Endothelial cell of umbilical vein (primary cell): Measurements from ENCODE around the gene LHPP. TPM values are rescaled to one million over a fixed set of nuclear protein-coding genes. Genes with fewer than 3 reads are reported as not detected.

Experiments
- BruUV-seq: library from RNA; stranded (reverse); fragments of 400-500 nt; replicated peaks from 2 replicates; lab custom pipeline; 2021; lab: Mats Ljungman, UMichigan
- CTCF ChIA-PET: fragments of 300-600, 350-600 bp; sonication (Branson Sonifier 250); formaldehyde crosslinking; loops from one replicate; lab custom pipeline; 2021; ENCODE audit warnings: antibody characterized with exemption, inconsistent platforms; lab: Charles Lee
- POLR2A ChIA-PET: fragments of 300-600, 350-600 bp; sonication (Branson Sonifier 250); formaldehyde crosslinking; loops from one replicate; lab custom pipeline; 2021; ENCODE audit warnings: antibody characterized with exemption, inconsistent platforms; lab: Charles Lee
- DNase-seq: peaks from one replicate; pipeline ENCODE4 v3.0.0-alpha.2; 2011; ENCODE audit warnings: low read depth, low spot score
- FAIRE-seq: peaks from 2 replicates; lab custom pipeline; 2011; peaks lifted over from hg19 to GRCh38; lab: Jason Lieb, UNC
- H2AFZ ChIP-seq: 2 replicates; pipeline ENCODE4 v1.6.0; 2012; ENCODE audit warnings: low read depth, low read length, control low read depth, inconsistent platforms
- H3K27ac ChIP-seq: 2 replicates; pipeline ENCODE4 v1.5.1; 2011; ENCODE audit warnings: low read depth, mild to moderate bottlenecking, control low read depth, low read length, moderate library complexity; ENCODE audit not compliant: insufficient read depth
- H3K27me3 ChIP-seq, 2 experiments: 2 replicates each; pipeline versions ENCODE4 v1.6.0 to v1.6.1; 2011; ENCODE audit warnings: low read length in 2 of 2, mixed read lengths in 1 of 2; ENCODE audit not compliant: control insufficient read depth in 2 of 2, insufficient read depth in 2 of 2
- H3K36me3 ChIP-seq, 2 experiments: 2 replicates in 1 of 2; 3 replicates in 1 of 2; pipeline ENCODE4 v1.5.1; 2011; ENCODE audit warnings: low read length in 2 of 2, mild to moderate bottlenecking in 1 of 2, moderate library complexity in 1 of 2; ENCODE audit not compliant: control insufficient read depth in 2 of 2, insufficient read depth in 2 of 2; ENCODE audit errors: extremely low read depth in 1 of 2
- H3K4me1 ChIP-seq: 3 replicates; pipeline ENCODE4 v1.5.1; 2011; ENCODE audit warnings: mild to moderate bottlenecking, low read length; ENCODE audit not compliant: control insufficient read depth, insufficient read depth; ENCODE audit errors: extremely low read depth
- H3K4me2 ChIP-seq: 2 replicates; pipeline ENCODE4 v1.6.1; 2011; ENCODE audit warnings: low read length, control low read depth, mixed read lengths; ENCODE audit not compliant: insufficient read depth
- H3K4me3 ChIP-seq, 3 experiments: fragments of 200-600 bp in 1 of 3; sonication (generic), shearing (Covaris generic) in 1 of 3; replicated peaks in 1 of 3; 2 replicates each; pipeline ENCODE4 v1.5.1; 2011 to 2016; ENCODE audit warnings: control low read depth in 3 of 3, low read length in 3 of 3, mild to moderate bottlenecking in 2 of 3, inconsistent platforms in 1 of 3, low read depth in 1 of 3, moderate library complexity in 1 of 3; ENCODE audit not compliant: insufficient read depth in 1 of 3
- H3K79me2 ChIP-seq: 2 replicates; pipeline ENCODE4 v1.6.0; 2012; ENCODE audit warnings: low read length, inconsistent platforms; ENCODE audit not compliant: control insufficient read depth, insufficient read depth
- H3K9ac ChIP-seq: replicated peaks from 2 replicates; pipeline ENCODE3; 2011; ENCODE audit warnings: low read length, control low read depth; ENCODE audit not compliant: insufficient read depth; ENCODE audit errors: extremely low read depth
- H3K9me1 ChIP-seq: replicated peaks from 3 replicates; pipeline ENCODE4 v1.6.0; 2011; ENCODE audit warnings: mild to moderate bottlenecking, low read length; ENCODE audit not compliant: control insufficient read depth, insufficient read depth; ENCODE audit errors: extremely low read depth
- H3K9me3 ChIP-seq: replicated peaks from 2 replicates; pipeline ENCODE4 v1.5.1; 2012; ENCODE audit warnings: low read length, inconsistent platforms; ENCODE audit not compliant: control insufficient read depth, insufficient read depth
- H4K20me1 ChIP-seq: replicated peaks from 2 replicates; pipeline ENCODE3; 2011; ENCODE audit warnings: mild to moderate bottlenecking, low read length; ENCODE audit not compliant: control insufficient read depth, insufficient read depth; ENCODE audit errors: extremely low read depth
- CTCF ChIP-seq, 2 donors: IDR thresholded peaks; 1 replicate in 1 of 2; 2 replicates in 1 of 2; pipeline ENCODE4 v1.5.1; 2011; ENCODE audit warnings: low read length in 2 of 2, mild to moderate bottlenecking in 2 of 2, moderate library complexity in 2 of 2, control low read depth in 1 of 2, inconsistent platforms in 1 of 2, low read depth in 1 of 2; ENCODE audit not compliant: insufficient read depth in 1 of 2; ENCODE audit errors: extremely low read depth in 1 of 2
- EZH2 ChIP-seq: IDR thresholded peaks from 2 replicates; pipeline ENCODE4 v1.6.1; 2012; ENCODE audit warnings: borderline replicate concordance, low read depth, mild to moderate bottlenecking, moderate library complexity, low read length, inconsistent platforms; ENCODE audit not compliant: severe bottlenecking
- FOS ChIP-seq: IDR thresholded peaks from 2 replicates; pipeline ENCODE4 v1.6.1; 2011; ENCODE audit warnings: mild to moderate bottlenecking, low read length, moderate library complexity, borderline replicate concordance; ENCODE audit not compliant: insufficient read depth
- GATA2 ChIP-seq: IDR thresholded peaks from 2 replicates; pipeline ENCODE4 v1.7.0; 2011; ENCODE audit warnings: low read depth, mild to moderate bottlenecking, moderate library complexity, mixed read lengths, low read length; ENCODE audit not compliant: insufficient read length, insufficient read depth
- JUN ChIP-seq: IDR thresholded peaks from 2 replicates; pipeline ENCODE4 v1.6.1; 2011; ENCODE audit warnings: borderline replicate concordance, low read depth; ENCODE audit not compliant: insufficient read length, insufficient read depth
- MAX ChIP-seq: IDR thresholded peaks from 2 replicates; pipeline ENCODE4 v1.6.1; 2011; ENCODE audit not compliant: insufficient read depth, insufficient read length
- POLR2A ChIP-seq: IDR thresholded peaks from 2 replicates; pipeline ENCODE4 v1.6.1; 2012; ENCODE audit warnings: low read depth, mild to moderate bottlenecking, control low read depth, low read length
- POLR2AphosphoS5 ChIP-seq: IDR thresholded peaks from 2 replicates; pipeline ENCODE4 v1.6.1; 2012; ENCODE audit warnings: low read depth, mild to moderate bottlenecking, control low read depth, low read length, moderate library complexity; ENCODE audit not compliant: insufficient read depth
- dilution Hi-C: fragments of 300-500 bp; cut with MboI; formaldehyde crosslinking; loops from one replicate; pipeline ENCODE4 v1.15.0; 2019; ENCODE audit warnings: low sequenced_read_pairs; ENCODE audit not compliant: extremely low pct_ligation_motif_present
- intact Hi-C: fragments of 100-400 bp; cut with micrococcal nuclease; formaldehyde crosslinking; loops from one replicate; pipeline ENCODE4 v1.10.0; 2022
- polyA plus RNA-seq, 4 experiments: library from polyadenylated mRNA; depleted of rRNA in 3 of 4; stranded (reverse) in 3 of 4; unstranded in 1 of 4; fragments of >200 nt; gene quantifications; 2 replicates each; pipeline versions ENCODE4 v1.2.1 to v1.2.3, GENCODE V29; 2011 to 2012; ENCODE audit warnings: missing spikeins in 1 of 4
- total RNA-seq: library from RNA; stranded (reverse); gene quantifications from 2 replicates; pipeline ENCODE4 v1.2.3, GENCODE V29; 2021

The LHPP gene
- total and polyA plus RNA-seq, 2 donors (not counting 3 experiments of a cell fraction or from before 2014, with no cell fraction given): 5.8 to 11.2 TPM

- intact Hi-C loops: no loop called here
- CTCF ChIA-PET: interaction anchor here (1.0 to 12.8 kb wide), 4 partner anchors 9 to 201 kb away, joined by 3 to 226 read pairs (median 6); no protein-coding TSS in a partner anchor
Measured at GRCh38 chr10:124543971-124544370, 82.3 kb downstream of the LHPP start.

More at GRCh38 chr10:124543971-124544370, 82.3 kb downstream of the LHPP start:
- FAIRE-seq (no peak), DNase-seq (no peak)
- no peaks in the 10 kb centered on the region for H3K27me3 ChIP-seq
- H3K79me2 ChIP-seq: no peaks in the 10 kb centered on the region
- no peak overlapping the region for H3K4me3 ChIP-seq
- no peaks in the 10 kb centered on the region for H3K36me3 ChIP-seq
- POLR2A ChIA-PET: no interaction called here
- dilution Hi-C loops: no loop called here
- no peak for TF ChIP-seq GATA2
- TF ChIP-seq EZH2: no peak
- TF ChIP-seq JUN: no peak
- TF ChIP-seq POLR2A: no peak
- TF ChIP-seq MAX: no peak
- no peak for TF ChIP-seq CTCF (IDR thresholded peaks at IDR 0.05; ENCODE audit: extremely low read depth in 1 of 2, insufficient read depth in 1 of 2, low read depth in 1 of 2, low read length in 2 of 2)
- no peak for TF ChIP-seq FOS
- no peak for TF ChIP-seq POLR2AphosphoS5
- no peak overlapping the region for H2AFZ ChIP-seq
- no TSS peak for BruUV-seq
- no peaks in the 10 kb centered on the region for H3K9me1 ChIP-seq
- no peaks in the 10 kb centered on the region for H4K20me1 ChIP-seq
- no peak overlapping the region for H3K27ac ChIP-seq
- no peak overlapping the region for H3K9ac ChIP-seq
- no peaks in the 10 kb centered on the region for H3K4me1 ChIP-seq
- H3K4me2 ChIP-seq: no peak overlapping the region
- no peaks in the 10 kb centered on the region for H3K9me3 ChIP-seq
